ENCODE measurements around the gene FADD.

The FADD gene

DNA sequence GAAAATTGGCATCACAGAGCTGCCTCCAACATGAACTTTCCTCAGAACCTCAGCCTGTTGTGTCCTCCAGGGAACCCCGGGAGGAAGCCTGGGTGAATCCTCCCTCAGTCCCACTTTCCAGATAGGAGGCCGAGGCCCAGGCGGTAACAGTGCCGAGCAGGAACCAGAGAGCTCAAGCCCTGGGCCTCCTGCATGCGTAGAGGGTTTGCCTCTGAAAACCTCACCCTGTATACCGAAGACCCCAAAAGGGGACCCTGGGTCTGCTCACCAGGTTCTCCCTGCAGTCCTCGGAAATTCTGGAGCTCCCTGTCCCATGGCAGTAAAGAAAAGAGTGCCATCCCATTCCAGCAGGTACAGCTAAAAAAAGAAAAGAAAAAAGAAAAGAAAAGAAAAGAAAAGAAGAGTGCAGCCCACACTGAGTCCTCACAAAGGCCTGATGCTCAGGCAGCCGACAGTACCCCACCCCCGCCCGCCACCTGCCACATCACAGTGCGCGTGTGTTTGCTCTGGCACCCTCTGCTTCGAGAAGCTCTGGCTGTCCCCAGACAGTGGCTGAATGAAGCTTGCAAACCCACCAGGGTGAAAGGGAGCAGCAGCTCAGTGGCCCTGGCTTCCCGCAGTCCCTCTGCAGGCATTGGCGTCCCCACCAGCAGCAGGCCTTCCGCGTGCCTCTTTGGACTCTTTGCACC, 28.4 kb upstream of the FADD start:
- Histone ChIP-seq H3K27ac (no peak overlapping the region), H3K4me3 (no peak overlapping the region), H3K9ac (ENCODE audit: insufficient read length) (no peak overlapping the region), H3K36me3 (ENCODE audit: insufficient read depth, low read length) (no peaks in the 10 kb centered on the region), H3K9me3 (ENCODE audit: low read depth, low read length) (no peaks in the 10 kb centered on the region)
- no peak for DNase-seq (ENCODE audit: low read depth, low spot score)
- no peak for TF ChIP-seq FOXP2 (optimal IDR thresholded peaks at IDR 0.05; ENCODE audit: control extremely low read depth, extremely low read length, insufficient read depth)
- no peak for TF ChIP-seq EZH2 (IDR thresholded peaks at IDR 0.05)
- no peak for TF ChIP-seq POLR2AphosphoS5 (IDR thresholded peaks at IDR 0.05; ENCODE audit: borderline replicate concordance, low read depth, low read length)

DNA sequence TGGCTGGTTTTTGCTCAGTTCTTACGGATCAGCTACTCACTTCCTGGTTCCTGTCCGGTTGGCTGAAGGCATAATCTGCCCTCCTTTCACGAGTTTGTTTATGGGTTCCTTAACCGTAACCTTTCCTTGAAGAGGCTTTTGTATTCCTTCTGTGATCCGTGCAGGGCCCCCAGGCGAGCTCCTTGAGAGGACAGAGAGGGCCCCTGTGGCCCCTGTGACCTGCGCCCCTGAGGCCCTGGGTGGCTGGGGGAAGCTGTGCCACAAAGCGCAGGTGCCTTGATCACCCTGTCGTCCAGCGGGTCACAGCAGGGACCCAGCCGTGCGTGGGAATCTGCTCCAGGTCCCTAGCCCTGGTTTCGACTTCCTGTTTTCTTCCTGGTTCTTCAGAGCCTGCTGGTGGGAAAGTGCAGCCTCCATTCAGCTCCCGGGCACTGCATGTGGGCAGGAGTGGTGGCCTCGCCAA, 27.8 kb upstream of the FADD start:
- H3K9me3 ChIP-seq (ENCODE audit: low read depth, low read length), result no peaks in the 10 kb centered on the region
- H3K27ac ChIP-seq, result no peak overlapping the region
- H3K4me3 ChIP-seq, result no peak overlapping the region
- no peak for TF ChIP-seq FOXP2 (optimal IDR thresholded peaks at IDR 0.05; ENCODE audit: control extremely low read depth, extremely low read length, insufficient read depth)
- no peak for TF ChIP-seq EZH2 (IDR thresholded peaks at IDR 0.05)
- TF ChIP-seq POLR2AphosphoS5 (IDR thresholded peaks at IDR 0.05; ENCODE audit: borderline replicate concordance, low read depth, low read length), result no peak
- no peak for DNase-seq (ENCODE audit: low read depth, low spot score)
- H3K9ac ChIP-seq (ENCODE audit: insufficient read length), result no peak overlapping the region
- H3K36me3 ChIP-seq (ENCODE audit: insufficient read depth, low read length), result no peaks in the 10 kb centered on the region

DNA sequence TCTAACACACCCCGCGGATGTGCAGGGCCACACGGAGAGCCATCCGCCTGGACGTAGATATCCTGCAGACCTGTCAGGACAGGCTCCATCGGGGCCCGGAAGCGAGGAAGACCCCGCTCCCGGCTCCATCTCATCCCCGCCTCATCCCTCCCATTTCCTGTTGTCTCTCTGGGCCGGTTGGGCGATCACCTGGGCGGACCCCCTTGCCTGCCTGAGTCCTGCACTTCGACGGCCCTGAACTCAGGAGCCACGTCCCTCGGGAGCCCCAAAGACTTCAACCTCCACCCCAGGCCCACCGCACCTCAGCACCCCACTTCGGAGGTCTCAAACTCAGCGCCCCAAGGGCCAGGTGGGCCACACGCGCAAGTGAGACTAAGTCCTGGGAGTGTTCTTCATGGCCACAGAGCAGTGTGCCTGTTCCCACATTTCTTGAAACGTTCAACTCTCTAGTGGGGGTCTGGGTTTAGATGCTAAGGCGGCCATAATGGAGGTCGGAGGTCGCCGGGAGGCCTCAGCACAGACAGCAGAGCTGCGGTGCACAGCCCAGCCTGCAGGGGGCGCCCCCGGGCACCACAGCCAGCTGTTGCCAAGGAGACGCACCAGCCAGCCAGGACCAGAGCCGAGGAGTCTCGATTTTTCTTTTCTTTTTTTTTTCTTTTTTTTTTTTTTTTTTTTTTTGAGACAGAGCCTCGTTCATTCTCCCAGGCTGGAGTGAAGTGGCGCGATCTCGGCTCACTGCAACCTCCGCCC, 26.0 kb upstream of the FADD start:
- Histone ChIP-seq H3K9ac (ENCODE audit: insufficient read length) (no peak overlapping the region), H3K27ac (no peak overlapping the region), H3K36me3 (ENCODE audit: insufficient read depth, low read length) (no peaks in the 10 kb centered on the region), H3K4me3 (no peak overlapping the region), H3K9me3 (ENCODE audit: low read depth, low read length) (no peaks in the 10 kb centered on the region)
- no peak for DNase-seq (ENCODE audit: low read depth, low spot score)
- TF ChIP-seq FOXP2 (optimal IDR thresholded peaks at IDR 0.05; ENCODE audit: control extremely low read depth, extremely low read length, insufficient read depth) (no peak), EZH2 (IDR thresholded peaks at IDR 0.05) (no peak), POLR2AphosphoS5 (IDR thresholded peaks at IDR 0.05; ENCODE audit: borderline replicate concordance, low read depth, low read length) (no peak)

DNA sequence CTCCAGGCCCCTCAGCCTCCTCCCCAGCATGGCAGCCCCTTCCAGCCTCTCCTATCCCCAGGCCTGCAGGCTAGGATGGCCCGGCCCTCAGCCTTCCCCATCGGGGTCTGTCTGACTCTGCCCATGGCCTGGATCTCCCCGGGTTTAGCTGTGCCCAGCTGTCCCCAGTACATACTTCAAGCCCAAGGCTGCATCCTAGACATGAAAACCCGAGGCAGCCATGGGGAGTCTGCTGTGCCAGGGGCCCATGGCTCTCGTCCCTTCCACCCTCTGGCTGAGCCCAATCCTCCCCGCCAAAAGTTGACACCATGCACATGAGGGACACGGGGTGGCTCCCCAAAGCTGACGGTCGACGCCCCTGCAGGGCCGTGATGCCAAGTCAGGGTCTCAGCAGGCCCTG, 22.2 kb upstream of the FADD start:
- H3K9ac ChIP-seq (ENCODE audit: insufficient read length), result no peak overlapping the region
- no peak for TF ChIP-seq FOXP2 (optimal IDR thresholded peaks at IDR 0.05; ENCODE audit: control extremely low read depth, extremely low read length, insufficient read depth)
- TF ChIP-seq EZH2 (IDR thresholded peaks at IDR 0.05), result no peak
- TF ChIP-seq POLR2AphosphoS5 (IDR thresholded peaks at IDR 0.05; ENCODE audit: borderline replicate concordance, low read depth, low read length), result no peak
- H3K4me3 ChIP-seq, result no peak overlapping the region
- no peaks in the 10 kb centered on the region for H3K36me3 ChIP-seq (ENCODE audit: insufficient read depth, low read length)
- H3K9me3 ChIP-seq (ENCODE audit: low read depth, low read length), result no peaks in the 10 kb centered on the region
- no peak overlapping the region for H3K27ac ChIP-seq
- no peak for DNase-seq (ENCODE audit: low read depth, low spot score)

DNA sequence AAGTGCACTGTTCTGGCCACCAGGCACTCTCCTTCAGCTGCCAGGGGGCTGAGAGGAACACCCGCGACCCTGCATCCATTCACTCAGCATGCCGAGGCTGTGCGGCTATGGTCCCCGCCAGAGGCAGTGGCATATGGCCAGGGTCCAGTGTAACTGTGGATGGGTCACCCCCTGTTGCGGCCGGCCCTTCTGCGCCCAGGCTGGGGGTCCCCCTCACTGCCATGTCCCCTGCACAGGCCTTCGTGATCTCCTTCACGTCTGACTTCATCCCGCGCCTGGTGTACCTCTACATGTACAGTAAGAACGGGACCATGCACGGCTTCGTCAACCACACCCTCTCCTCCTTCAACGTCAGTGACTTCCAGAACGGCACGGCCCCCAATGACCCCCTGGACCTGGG, 20.8 kb upstream of the FADD start:
- Histone ChIP-seq H3K4me3 (no peak overlapping the region), H3K9me3 (ENCODE audit: low read depth, low read length) (no peaks in the 10 kb centered on the region), H3K36me3 (ENCODE audit: insufficient read depth, low read length) (no peaks in the 10 kb centered on the region), H3K9ac (ENCODE audit: insufficient read length) (no peak overlapping the region), H3K27ac (no peak overlapping the region)
- TF ChIP-seq POLR2AphosphoS5 (IDR thresholded peaks at IDR 0.05; ENCODE audit: borderline replicate concordance, low read depth, low read length), result no peak
- TF ChIP-seq FOXP2 (optimal IDR thresholded peaks at IDR 0.05; ENCODE audit: control extremely low read depth, extremely low read length, insufficient read depth), result no peak
- TF ChIP-seq EZH2 (IDR thresholded peaks at IDR 0.05), result no peak
- DNase-seq (ENCODE audit: low read depth, low spot score), result no peak

DNA sequence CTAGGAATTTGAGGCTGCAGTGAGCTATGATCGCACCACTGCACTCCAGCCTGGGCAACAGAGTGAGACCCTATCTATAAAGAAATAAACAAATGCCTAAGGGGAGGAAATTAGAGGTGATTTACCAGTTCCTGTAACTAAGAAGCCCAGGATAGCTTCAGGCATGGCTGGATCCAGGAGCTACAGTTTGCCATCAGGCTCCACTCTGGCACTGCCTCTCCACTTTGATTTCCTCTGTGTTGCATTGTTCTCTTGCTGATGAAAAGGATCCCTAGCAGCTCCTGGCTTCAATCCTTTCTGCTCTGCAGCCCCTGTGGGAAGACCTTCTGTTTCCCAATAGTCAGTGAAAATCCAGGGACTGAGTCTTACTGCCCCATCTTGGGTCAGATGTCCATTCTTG, 20.1 kb upstream of the FADD start:
- Histone ChIP-seq H3K9me3 (ENCODE audit: low read depth, low read length) (no peaks in the 10 kb centered on the region), H3K36me3 (ENCODE audit: insufficient read depth, low read length) (no peaks in the 10 kb centered on the region), H3K9ac (ENCODE audit: insufficient read length) (no peak overlapping the region), H3K27ac (no peak overlapping the region), H3K4me3 (no peak overlapping the region)
- TF ChIP-seq EZH2 (IDR thresholded peaks at IDR 0.05) (no peak), FOXP2 (optimal IDR thresholded peaks at IDR 0.05; ENCODE audit: control extremely low read depth, extremely low read length, insufficient read depth) (no peak), POLR2AphosphoS5 (IDR thresholded peaks at IDR 0.05; ENCODE audit: borderline replicate concordance, low read depth, low read length) (no peak)
- DNase-seq (ENCODE audit: low read depth, low spot score), result no peak

DNA sequence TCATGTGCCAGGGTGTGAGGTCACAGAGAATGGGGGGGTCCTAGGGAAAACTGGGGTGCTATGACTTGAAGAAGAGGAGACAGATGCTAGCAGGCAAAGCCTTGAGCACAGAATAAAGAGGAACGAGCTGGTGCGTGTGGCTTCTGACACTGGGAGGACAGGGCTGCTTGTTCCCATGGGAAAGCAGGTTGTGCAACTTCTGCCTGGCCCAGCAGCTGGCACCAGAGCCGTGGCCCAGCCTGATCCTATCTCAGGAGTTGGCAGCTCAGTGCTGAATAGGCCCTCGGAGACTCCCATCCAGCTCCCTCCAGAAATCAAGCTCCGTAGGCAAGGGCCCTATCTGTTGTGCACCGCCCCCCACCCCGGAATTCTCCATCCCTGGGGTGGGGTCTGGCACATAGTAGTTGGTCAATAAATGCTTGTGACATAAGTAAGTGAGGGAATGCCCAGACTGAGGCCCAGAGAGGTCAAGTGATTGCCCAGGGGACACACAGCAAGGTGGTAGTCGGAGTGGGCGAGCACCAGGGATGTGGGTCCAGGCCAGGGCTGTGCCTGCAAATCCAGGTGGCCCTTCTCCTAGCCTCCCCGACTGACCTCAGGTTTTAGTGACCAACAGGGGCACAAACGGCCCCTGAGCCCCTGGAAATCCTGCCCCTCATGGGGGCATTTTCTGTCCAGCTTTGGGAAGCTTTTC, 19.5 kb upstream of the FADD start:
- Histone ChIP-seq H3K4me3 (no peak overlapping the region), H3K27ac (no peak overlapping the region), H3K9ac (ENCODE audit: insufficient read length) (no peak overlapping the region), H3K36me3 (ENCODE audit: insufficient read depth, low read length) (no peaks in the 10 kb centered on the region), H3K9me3 (ENCODE audit: low read depth, low read length) (no peaks in the 10 kb centered on the region)
- TF ChIP-seq EZH2 (IDR thresholded peaks at IDR 0.05) (no peak), FOXP2 (optimal IDR thresholded peaks at IDR 0.05; ENCODE audit: control extremely low read depth, extremely low read length, insufficient read depth) (no peak), POLR2AphosphoS5 (IDR thresholded peaks at IDR 0.05; ENCODE audit: borderline replicate concordance, low read depth, low read length) (no peak)
- no peak for DNase-seq (ENCODE audit: low read depth, low spot score)

DNA sequence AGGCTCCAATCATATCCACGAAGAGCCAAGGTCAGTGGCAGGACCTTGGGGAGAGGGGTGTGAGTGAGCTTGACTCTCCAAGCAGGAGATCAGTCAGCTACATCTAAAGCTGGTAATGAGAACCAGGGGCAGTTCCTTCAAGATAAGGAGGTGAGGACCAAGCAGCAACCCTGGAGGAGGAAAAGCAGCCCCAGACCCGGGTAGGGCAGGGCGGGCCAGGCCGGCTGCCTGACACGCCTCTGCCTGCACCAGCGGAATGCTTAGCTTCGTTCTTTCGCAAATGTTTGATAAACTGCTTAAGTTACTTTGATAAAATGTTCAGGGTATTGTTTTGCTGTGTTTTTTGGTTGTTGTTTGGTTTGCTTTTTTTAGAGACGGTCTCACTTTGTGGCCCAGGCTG, 18.7 kb upstream of the FADD start:
- DNase-seq (ENCODE audit: low read depth, low spot score), result no peak
- TF ChIP-seq EZH2 (IDR thresholded peaks at IDR 0.05), result no peak
- TF ChIP-seq POLR2AphosphoS5 (IDR thresholded peaks at IDR 0.05; ENCODE audit: borderline replicate concordance, low read depth, low read length), result no peak
- no peak for TF ChIP-seq FOXP2 (optimal IDR thresholded peaks at IDR 0.05; ENCODE audit: control extremely low read depth, extremely low read length, insufficient read depth)
- H3K27ac ChIP-seq, result no peak overlapping the region
- H3K9me3 ChIP-seq (ENCODE audit: low read depth, low read length), result no peaks in the 10 kb centered on the region
- H3K9ac ChIP-seq (ENCODE audit: insufficient read length), result no peak overlapping the region
- H3K4me3 ChIP-seq, result no peak overlapping the region
- H3K36me3 ChIP-seq (ENCODE audit: insufficient read depth, low read length), result no peaks in the 10 kb centered on the region
